COR-L47 (cell line): Measurements from ENCODE around the gene TXLNG.
"Not testable (repeated sequence)": the region's sequence is repeated elsewhere in the genome, so short reads cannot be mapped to it uniquely, and the experiment has no call there.

Source experiments
- DNase-seq: peaks from one replicate; lab custom pipeline; 2025; lab: John Stamatoyannopoulos, UW

TXLNG gene

GRCh38 chrX:16839219-16839851, 53.1 kb downstream of the TXLNG start:
- DNase-seq, result no peak

- no peak for DNase-seq
Observed at GRCh38 chrX:16839852-16840460, 53.7 kb downstream of the TXLNG start.

GRCh38 chrX:16842684-16843083, 56.4 kb downstream of the TXLNG start:
- no peak for DNase-seq

GRCh38 chrX:16843208-16843909, 57.1 kb downstream of the TXLNG start:
- no peak for DNase-seq

- no peak for DNase-seq
Observed at GRCh38 chrX:16845686-16846085, 59.4 kb downstream of the TXLNG start.

GRCh38 chrX:16848541-16848940, 62.3 kb downstream of the TXLNG start:
- no peak for DNase-seq

GRCh38 chrX:16851421-16851820, 65.2 kb downstream of the TXLNG start:
- no peak for DNase-seq

GRCh38 chrX:16851827-16852226, 65.6 kb downstream of the TXLNG start:
- DNase-seq, result no peak

- no peak for DNase-seq
Observed at GRCh38 chrX:16852617-16853179, 66.4 kb downstream of the TXLNG start.

- no peak for DNase-seq
Observed at GRCh38 chrX:16853537-16853936, 67.3 kb downstream of the TXLNG start.

- DNase-seq, result no peak
Observed at GRCh38 chrX:16855363-16856075, 69.3 kb downstream of the TXLNG start.

GRCh38 chrX:16856076-16856404, 69.8 kb downstream of the TXLNG start:
- DNase-seq, result not testable (repeated sequence)

GRCh38 chrX:16856744-16857143, 70.5 kb downstream of the TXLNG start:
- DNase-seq, result no peak

- no peak for DNase-seq
Observed at GRCh38 chrX:16862829-16863228, 76.6 kb downstream of the TXLNG start.

- no peak for DNase-seq
Observed at GRCh38 chrX:16867947-16868346, 81.7 kb downstream of the TXLNG start.

GRCh38 chrX:16868920-16869319, 82.7 kb downstream of the TXLNG start:
- no peak for DNase-seq

GRCh38 chrX:16869393-16870094, 83.3 kb downstream of the TXLNG start:
- DNase-seq, result peak; percentile 16

GRCh38 chrX:16870095-16870861, 84.0 kb downstream of the TXLNG start, which contains the start of gene RBBP7:
TSS of gene RBBP7 (minus strand) at chrX:16870362. CDS start at chrX:16870053, 309 bp downstream.
- DNase-seq, result peak; percentile 92

- peak; percentile 30 for DNase-seq
Observed at GRCh38 chrX:16870862-16871815, 84.9 kb downstream of the TXLNG start.

- DNase-seq, result peak; percentile 1
Observed at GRCh38 chrX:16873106-16873505, 86.8 kb downstream of the TXLNG start.
